ENCODE measurements around the gene FBXO45. TPM values are rescaled to one million over a fixed set of nuclear protein-coding genes. Genes with fewer than 3 reads are reported as not detected.
A peak's percentile ranks its signal among the peaks of the same experiment; 100 is the strongest.
"Not testable (repeated sequence)": the region's sequence is repeated elsewhere in the genome, so short reads cannot be mapped to it uniquely, and the experiment has no call there.

The FBXO45 gene
- total and polyA plus RNA-seq, 10 of the 15 experiments (the other 5 are each of a cell fraction or from before 2014, with no cell fraction given): 4.0 to 17.3 (median 11.8) TPM

GRCh38 chr3:196549312-196549711, 19.1 kb upstream of the FBXO45 start:
- DNase-seq (ENCODE audit: low read depth, low spot score); H3K9ac ChIP-seq (ENCODE audit: control insufficient read depth, insufficient read depth, low read length); RAD21 ChIA-PET (ENCODE audit: unreplicated experiment); H3K27ac ChIP-seq (ENCODE audit: control insufficient read depth, insufficient read depth); intact Hi-C loops (cut with micrococcal nuclease; ENCODE audit: unreplicated experiment); H3K4me1 ChIP-seq (ENCODE audit: control insufficient read depth, insufficient read depth, low read length); H4K20me1 ChIP-seq (ENCODE audit: control insufficient read depth, insufficient read depth); POLR2A ChIA-PET; H3K79me2 ChIP-seq (ENCODE audit: control insufficient read depth, insufficient read depth, low read length); H2AFZ ChIP-seq (ENCODE audit: control insufficient read depth, low read depth, low read length); CTCF ChIA-PET; H3K36me3 ChIP-seq (ENCODE audit: control insufficient read depth in 2 of 2, insufficient read depth in 2 of 2, low read length in 1 of 2); H3K27me3 ChIP-seq (replicated peaks in 1 of 2; ENCODE audit: control insufficient read depth in 2 of 2, insufficient read depth in 2 of 2, low read length in 1 of 2); H3K4me2 ChIP-seq (ENCODE audit: control insufficient read depth, insufficient read depth); ATAC-seq; in situ Hi-C loops (cut with MboI); FAIRE-seq; BruUV-seq (replicated peaks); H3K9me3 ChIP-seq (replicated peaks; ENCODE audit: control insufficient read depth, insufficient read depth, low read length); H3K4me3 ChIP-seq: not testable (repeated sequence)
- 0 out of 2 replicates have a peak, but pooled peaks have one; percentile 38 for TF ChIP-seq CBX5 (IDR thresholded peaks at IDR 0.05; ENCODE audit: low read depth)
- 93% methylated on average over 1 of the region's 1 CpG for WGBS (ENCODE audit: insufficient coverage, insufficient replicate concordance, low lambda C conversion rate, missing lambda C conversion rate)
- SMC1A ChIA-PET (ENCODE audit: uncharacterized antibody, unreplicated experiment): interaction anchor here (0.6 kb wide), 1 partner anchor 36 kb away, joined by 3 read pairs; no protein-coding TSS in a partner anchor

- FAIRE-seq; BruUV-seq (replicated peaks); DNase-seq (ENCODE audit: low read depth, low spot score); POLR2A ChIA-PET; intact Hi-C loops (cut with micrococcal nuclease; ENCODE audit: unreplicated experiment); H3K4me2 ChIP-seq (ENCODE audit: control insufficient read depth, insufficient read depth); RAD21 ChIA-PET (ENCODE audit: unreplicated experiment); in situ Hi-C loops (cut with MboI); H3K4me3 ChIP-seq; H3K27ac ChIP-seq (ENCODE audit: control insufficient read depth, insufficient read depth); H2AFZ ChIP-seq (ENCODE audit: control insufficient read depth, low read depth, low read length); H4K20me1 ChIP-seq (ENCODE audit: control insufficient read depth, insufficient read depth); H3K36me3 ChIP-seq (ENCODE audit: control insufficient read depth in 2 of 2, insufficient read depth in 2 of 2, low read length in 1 of 2); H3K9ac ChIP-seq (ENCODE audit: control insufficient read depth, insufficient read depth, low read length); H3K9me3 ChIP-seq (replicated peaks; ENCODE audit: control insufficient read depth, insufficient read depth, low read length); CTCF ChIA-PET; SMC1A ChIA-PET (ENCODE audit: uncharacterized antibody, unreplicated experiment); H3K79me2 ChIP-seq (ENCODE audit: control insufficient read depth, insufficient read depth, low read length); H3K4me1 ChIP-seq (ENCODE audit: control insufficient read depth, insufficient read depth, low read length); ATAC-seq; H3K27me3 ChIP-seq (replicated peaks in 1 of 2; ENCODE audit: control insufficient read depth in 2 of 2, insufficient read depth in 2 of 2, low read length in 1 of 2): not testable (repeated sequence)
- 67% methylated on average over 3 of the region's 3 CpGs for WGBS (ENCODE audit: insufficient coverage, insufficient replicate concordance, low lambda C conversion rate, missing lambda C conversion rate)
Measured at GRCh38 chr3:196550172-196550571, 18.3 kb upstream of the FBXO45 start.
